Endothelial cell of umbilical vein (primary cell): Measurements from ENCODE around the gene QDPR. TPM values are rescaled to one million over a fixed set of nuclear protein-coding genes. Genes with fewer than 3 reads are reported as not detected.

Experiments
- BruUV-seq: library from RNA; stranded (reverse); fragments of 400-500 nt; replicated peaks from 2 replicates; lab custom pipeline; 2021; lab: Mats Ljungman, UMichigan
- CTCF ChIA-PET: fragments of 300-600, 350-600 bp; sonication (Branson Sonifier 250); formaldehyde crosslinking; loops from one replicate; lab custom pipeline; 2021; ENCODE audit warnings: antibody characterized with exemption, inconsistent platforms; lab: Charles Lee
- POLR2A ChIA-PET: fragments of 300-600, 350-600 bp; sonication (Branson Sonifier 250); formaldehyde crosslinking; loops from one replicate; lab custom pipeline; 2021; ENCODE audit warnings: antibody characterized with exemption, inconsistent platforms; lab: Charles Lee
- DNase-seq: peaks from one replicate; pipeline ENCODE4 v3.0.0-alpha.2; 2011; ENCODE audit warnings: low read depth, low spot score
- FAIRE-seq: peaks from 2 replicates; lab custom pipeline; 2011; peaks lifted over from hg19 to GRCh38; lab: Jason Lieb, UNC
- H2AFZ ChIP-seq: 2 replicates; pipeline ENCODE4 v1.6.0; 2012; ENCODE audit warnings: low read depth, low read length, control low read depth, inconsistent platforms
- H3K27ac ChIP-seq: 2 replicates; pipeline ENCODE4 v1.5.1; 2011; ENCODE audit warnings: low read depth, mild to moderate bottlenecking, control low read depth, low read length, moderate library complexity; ENCODE audit not compliant: insufficient read depth
- H3K27me3 ChIP-seq, 2 experiments: 2 replicates each; pipeline versions ENCODE4 v1.6.0 to v1.6.1; 2011; ENCODE audit warnings: low read length in 2 of 2, mixed read lengths in 1 of 2; ENCODE audit not compliant: control insufficient read depth in 2 of 2, insufficient read depth in 2 of 2
- H3K36me3 ChIP-seq, 2 experiments: 2 replicates in 1 of 2; 3 replicates in 1 of 2; pipeline ENCODE4 v1.5.1; 2011; ENCODE audit warnings: low read length in 2 of 2, mild to moderate bottlenecking in 1 of 2, moderate library complexity in 1 of 2; ENCODE audit not compliant: control insufficient read depth in 2 of 2, insufficient read depth in 2 of 2; ENCODE audit errors: extremely low read depth in 1 of 2
- H3K4me1 ChIP-seq: 3 replicates; pipeline ENCODE4 v1.5.1; 2011; ENCODE audit warnings: mild to moderate bottlenecking, low read length; ENCODE audit not compliant: control insufficient read depth, insufficient read depth; ENCODE audit errors: extremely low read depth
- H3K4me2 ChIP-seq: 2 replicates; pipeline ENCODE4 v1.6.1; 2011; ENCODE audit warnings: low read length, control low read depth, mixed read lengths; ENCODE audit not compliant: insufficient read depth
- H3K4me3 ChIP-seq, 3 experiments: fragments of 200-600 bp in 1 of 3; sonication (generic), shearing (Covaris generic) in 1 of 3; replicated peaks in 1 of 3; 2 replicates each; pipeline ENCODE4 v1.5.1; 2011 to 2016; ENCODE audit warnings: control low read depth in 3 of 3, low read length in 3 of 3, mild to moderate bottlenecking in 2 of 3, inconsistent platforms in 1 of 3, low read depth in 1 of 3, moderate library complexity in 1 of 3; ENCODE audit not compliant: insufficient read depth in 1 of 3
- H3K79me2 ChIP-seq: 2 replicates; pipeline ENCODE4 v1.6.0; 2012; ENCODE audit warnings: low read length, inconsistent platforms; ENCODE audit not compliant: control insufficient read depth, insufficient read depth
- H3K9ac ChIP-seq: replicated peaks from 2 replicates; pipeline ENCODE3; 2011; ENCODE audit warnings: low read length, control low read depth; ENCODE audit not compliant: insufficient read depth; ENCODE audit errors: extremely low read depth
- H3K9me1 ChIP-seq: replicated peaks from 3 replicates; pipeline ENCODE4 v1.6.0; 2011; ENCODE audit warnings: mild to moderate bottlenecking, low read length; ENCODE audit not compliant: control insufficient read depth, insufficient read depth; ENCODE audit errors: extremely low read depth
- H3K9me3 ChIP-seq: replicated peaks from 2 replicates; pipeline ENCODE4 v1.5.1; 2012; ENCODE audit warnings: low read length, inconsistent platforms; ENCODE audit not compliant: control insufficient read depth, insufficient read depth
- H4K20me1 ChIP-seq: replicated peaks from 2 replicates; pipeline ENCODE3; 2011; ENCODE audit warnings: mild to moderate bottlenecking, low read length; ENCODE audit not compliant: control insufficient read depth, insufficient read depth; ENCODE audit errors: extremely low read depth
- EZH2 ChIP-seq: IDR thresholded peaks from 2 replicates; pipeline ENCODE4 v1.6.1; 2012; ENCODE audit warnings: borderline replicate concordance, low read depth, mild to moderate bottlenecking, moderate library complexity, low read length, inconsistent platforms; ENCODE audit not compliant: severe bottlenecking
- FOS ChIP-seq: IDR thresholded peaks from 2 replicates; pipeline ENCODE4 v1.6.1; 2011; ENCODE audit warnings: mild to moderate bottlenecking, low read length, moderate library complexity, borderline replicate concordance; ENCODE audit not compliant: insufficient read depth
- GATA2 ChIP-seq: IDR thresholded peaks from 2 replicates; pipeline ENCODE4 v1.7.0; 2011; ENCODE audit warnings: low read depth, mild to moderate bottlenecking, moderate library complexity, mixed read lengths, low read length; ENCODE audit not compliant: insufficient read length, insufficient read depth
- JUN ChIP-seq: IDR thresholded peaks from 2 replicates; pipeline ENCODE4 v1.6.1; 2011; ENCODE audit warnings: borderline replicate concordance, low read depth; ENCODE audit not compliant: insufficient read length, insufficient read depth
- MYC ChIP-seq: IDR thresholded peaks from one replicate; pipeline ENCODE4 v1.6.1; 2011; ENCODE audit warnings: mild to moderate bottlenecking, low read depth, low read length
- POLR2A ChIP-seq: IDR thresholded peaks from 2 replicates; pipeline ENCODE4 v1.6.1; 2012; ENCODE audit warnings: low read depth, mild to moderate bottlenecking, control low read depth, low read length
- POLR2AphosphoS5 ChIP-seq: IDR thresholded peaks from 2 replicates; pipeline ENCODE4 v1.6.1; 2012; ENCODE audit warnings: low read depth, mild to moderate bottlenecking, control low read depth, low read length, moderate library complexity; ENCODE audit not compliant: insufficient read depth
- dilution Hi-C: fragments of 300-500 bp; cut with MboI; formaldehyde crosslinking; loops from one replicate; pipeline ENCODE4 v1.15.0; 2019; ENCODE audit warnings: low sequenced_read_pairs; ENCODE audit not compliant: extremely low pct_ligation_motif_present
- intact Hi-C: fragments of 100-400 bp; cut with micrococcal nuclease; formaldehyde crosslinking; loops from one replicate; pipeline ENCODE4 v1.10.0; 2022
- polyA plus RNA-seq, 4 experiments: library from polyadenylated mRNA; depleted of rRNA in 3 of 4; stranded (reverse) in 3 of 4; unstranded in 1 of 4; fragments of >200 nt; gene quantifications; 2 replicates each; pipeline versions ENCODE4 v1.2.1 to v1.2.3, GENCODE V29; 2011 to 2012; ENCODE audit warnings: missing spikeins in 1 of 4
- total RNA-seq: library from RNA; stranded (reverse); gene quantifications from 2 replicates; pipeline ENCODE4 v1.2.3, GENCODE V29; 2021
- TF ChIP-seq, protein P1 (sequence below): IDR thresholded peaks from 2 replicates; pipeline ENCODE4 v1.6.1; 2011; ENCODE audit not compliant: insufficient read depth, insufficient read length
- TF ChIP-seq, protein P2 (sequence below), 2 donors: IDR thresholded peaks; 1 replicate in 1 of 2; 2 replicates in 1 of 2; pipeline ENCODE4 v1.5.1; 2011; ENCODE audit warnings: low read length in 2 of 2, mild to moderate bottlenecking in 2 of 2, moderate library complexity in 2 of 2, control low read depth in 1 of 2, inconsistent platforms in 1 of 2, low read depth in 1 of 2; ENCODE audit not compliant: insufficient read depth in 1 of 2; ENCODE audit errors: extremely low read depth in 1 of 2

QDPR gene
- total and polyA plus RNA-seq, 2 donors (not counting 3 experiments of a cell fraction or from before 2014, with no cell fraction given) = 20.5 to 20.9 TPM

- Histone ChIP-seq H4K20me1 (no peaks in the 10 kb centered on the region), H3K4me1 (peaks cover 4% of the 10 kb centered on the region), H3K9ac (no peak overlapping the region), H3K36me3 (no peaks in the 10 kb centered on the region), H3K9me3 (no peaks in the 10 kb centered on the region), H3K4me3 (no peak overlapping the region), H3K79me2 (no peaks in the 10 kb centered on the region), H2AFZ (no peak overlapping the region), H3K9me1 (no peaks in the 10 kb centered on the region), H3K27ac (no peak overlapping the region), H3K4me2 (no peak overlapping the region), H3K27me3 (peaks cover 0 to 3% of the 10 kb centered on the region in 2 experiments)
- TF ChIP-seq FOS (no peak), MYC (no peak), POLR2AphosphoS5 (no peak), POLR2A (no peak), EZH2 (no peak), GATA2 (no peak), JUN (no peak)
- TF ChIP-seq, protein P1, sequence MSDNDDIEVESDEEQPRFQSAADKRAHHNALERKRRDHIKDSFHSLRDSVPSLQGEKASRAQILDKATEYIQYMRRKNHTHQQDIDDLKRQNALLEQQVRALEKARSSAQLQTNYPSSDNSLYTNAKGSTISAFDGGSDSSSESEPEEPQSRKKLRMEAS = no peak
- TF ChIP-seq, protein P2, sequence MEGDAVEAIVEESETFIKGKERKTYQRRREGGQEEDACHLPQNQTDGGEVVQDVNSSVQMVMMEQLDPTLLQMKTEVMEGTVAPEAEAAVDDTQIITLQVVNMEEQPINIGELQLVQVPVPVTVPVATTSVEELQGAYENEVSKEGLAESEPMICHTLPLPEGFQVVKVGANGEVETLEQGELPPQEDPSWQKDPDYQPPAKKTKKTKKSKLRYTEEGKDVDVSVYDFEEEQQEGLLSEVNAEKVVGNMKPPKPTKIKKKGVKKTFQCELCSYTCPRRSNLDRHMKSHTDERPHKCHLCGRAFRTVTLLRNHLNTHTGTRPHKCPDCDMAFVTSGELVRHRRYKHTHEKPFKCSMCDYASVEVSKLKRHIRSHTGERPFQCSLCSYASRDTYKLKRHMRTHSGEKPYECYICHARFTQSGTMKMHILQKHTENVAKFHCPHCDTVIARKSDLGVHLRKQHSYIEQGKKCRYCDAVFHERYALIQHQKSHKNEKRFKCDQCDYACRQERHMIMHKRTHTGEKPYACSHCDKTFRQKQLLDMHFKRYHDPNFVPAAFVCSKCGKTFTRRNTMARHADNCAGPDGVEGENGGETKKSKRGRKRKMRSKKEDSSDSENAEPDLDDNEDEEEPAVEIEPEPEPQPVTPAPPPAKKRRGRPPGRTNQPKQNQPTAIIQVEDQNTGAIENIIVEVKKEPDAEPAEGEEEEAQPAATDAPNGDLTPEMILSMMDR (IDR thresholded peaks at IDR 0.05; ENCODE audit: extremely low read depth in 1 of 2, insufficient read depth in 1 of 2, low read depth in 1 of 2, low read length in 2 of 2) = no peak
- intact Hi-C loops (no loop called here), dilution Hi-C loops (no loop called here)
- DNase-seq = no peak
- ChIA-PET CTCF (interaction anchor here (1.5 to 1.7 kb wide), 2 partner anchors 10 to 90 kb away, joined by 3 to 4 read pairs; no protein-coding TSS in a partner anchor), POLR2A (no interaction called here)
- BruUV-seq = no TSS peak
- FAIRE-seq = no peak
Measured at GRCh38 chr4:17546222-17546621, 34.3 kb upstream of the QDPR start.
